Activated naive CD8-positive, alpha-beta T cell treated with anti-CD3 and anti-CD28 coated beads, Interleukin-2, amount 50 U/mL, for 16 hours (primary cell): ENCODE data around the gene BRD9.

Source experiments
- DNase-seq: peaks from one replicate; pipeline ENCODE4 v3.0.0-alpha.2; 2020; ENCODE audit warnings: low read depth, low spot score

Gene BRD9

GRCh38 chr5:903756-904096 lies 11.1 kb upstream of the BRD9 start:
- DNase-seq = no peak

DNA sequence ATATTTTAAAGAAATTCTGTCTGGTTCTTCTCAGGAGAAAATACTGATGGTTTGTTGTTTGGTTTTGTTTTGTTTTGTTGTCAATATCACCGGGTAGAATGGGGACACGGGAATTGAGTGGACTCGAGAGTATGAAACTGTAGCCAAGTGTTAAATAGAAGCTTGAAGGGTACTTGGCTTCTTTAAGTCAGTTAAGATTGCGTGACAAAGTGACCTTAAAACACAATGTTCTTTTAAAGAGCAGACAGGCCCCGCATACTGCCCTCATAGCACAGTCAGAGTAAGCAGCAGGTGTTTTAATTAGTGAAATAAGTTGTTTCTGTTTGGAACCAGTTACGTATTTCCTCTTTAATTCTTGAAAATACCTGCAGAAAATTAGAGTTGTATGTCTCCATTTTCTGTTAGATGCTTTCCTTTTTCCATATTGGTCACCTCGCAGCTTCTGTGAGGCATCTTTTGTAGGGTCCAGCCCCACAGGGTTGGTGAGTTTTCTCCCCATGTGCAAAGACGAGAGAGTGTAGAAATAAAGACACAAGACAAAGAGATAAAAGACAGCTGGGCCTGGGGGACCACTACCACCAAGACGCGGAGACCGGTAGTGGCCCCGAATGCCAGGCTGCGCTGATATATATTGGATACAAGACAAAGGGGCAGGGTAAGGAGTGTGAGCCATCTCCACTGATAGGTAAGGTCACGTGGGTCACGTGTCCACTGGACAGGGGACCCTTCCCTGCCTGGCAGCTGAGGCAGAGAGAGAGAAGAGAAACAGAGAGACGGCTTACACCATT lies 9.7 kb upstream of the BRD9 start:
- DNase-seq = no peak

DNA sequence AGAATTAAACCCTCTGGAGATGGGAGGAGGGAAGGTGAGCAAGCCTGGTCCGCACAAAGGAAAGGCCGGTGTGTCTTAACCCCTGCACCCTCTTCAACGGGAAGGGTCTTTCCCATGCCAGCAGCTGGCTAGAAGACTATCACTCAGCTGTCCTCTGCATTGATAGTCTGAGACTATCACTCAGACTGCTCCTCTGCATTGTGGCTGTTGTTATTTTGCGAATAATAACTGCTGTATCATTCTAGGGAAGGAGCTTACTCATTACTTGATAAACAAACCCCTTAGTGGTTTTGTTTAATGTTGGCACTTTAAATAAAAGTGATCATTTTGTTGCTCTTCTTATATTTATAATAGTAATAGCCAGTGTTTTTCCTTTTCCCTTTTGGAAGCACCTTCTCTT lies 8.2 kb upstream of the BRD9 start:
- no peak for DNase-seq

DNA sequence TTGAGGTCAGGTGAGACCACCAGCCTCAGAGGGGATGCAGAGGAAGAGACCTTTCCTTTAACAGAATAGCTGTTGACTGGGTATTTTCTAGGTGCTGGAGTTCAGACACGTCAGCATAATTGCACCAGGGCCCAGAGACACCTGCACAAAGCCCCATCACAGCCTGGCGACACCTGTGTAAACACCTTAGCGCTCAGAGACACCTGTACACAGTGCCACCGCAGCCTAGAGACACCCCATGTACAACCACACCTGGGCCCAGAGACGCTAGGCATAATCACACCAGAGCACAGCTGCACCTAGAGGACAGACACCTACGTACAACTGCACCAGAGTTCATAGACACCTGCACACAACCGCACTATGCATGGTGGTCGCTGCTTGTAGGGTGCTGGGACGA lies 1.1 kb upstream of the BRD9 start:
- DNase-seq = no peak

DNA sequence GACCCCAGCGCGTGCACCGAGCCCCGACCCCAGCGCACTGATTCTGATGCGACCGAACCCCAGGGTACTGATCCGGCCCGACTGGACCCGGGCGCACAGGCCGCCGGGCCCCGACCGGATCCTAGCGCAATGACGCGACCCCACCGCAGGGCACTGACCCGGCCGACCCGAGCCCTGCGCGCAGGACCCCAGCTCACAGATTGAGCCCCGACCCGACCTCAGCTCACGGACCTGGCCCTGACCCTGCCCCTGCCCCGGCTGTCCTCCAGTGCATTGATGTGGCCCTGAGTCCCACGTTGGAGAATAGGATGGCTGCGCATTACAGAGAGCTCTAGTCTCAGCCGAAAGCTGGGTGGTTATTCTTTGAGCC lies 521 bp upstream of the BRD9 start:
- no peak for DNase-seq

DNA sequence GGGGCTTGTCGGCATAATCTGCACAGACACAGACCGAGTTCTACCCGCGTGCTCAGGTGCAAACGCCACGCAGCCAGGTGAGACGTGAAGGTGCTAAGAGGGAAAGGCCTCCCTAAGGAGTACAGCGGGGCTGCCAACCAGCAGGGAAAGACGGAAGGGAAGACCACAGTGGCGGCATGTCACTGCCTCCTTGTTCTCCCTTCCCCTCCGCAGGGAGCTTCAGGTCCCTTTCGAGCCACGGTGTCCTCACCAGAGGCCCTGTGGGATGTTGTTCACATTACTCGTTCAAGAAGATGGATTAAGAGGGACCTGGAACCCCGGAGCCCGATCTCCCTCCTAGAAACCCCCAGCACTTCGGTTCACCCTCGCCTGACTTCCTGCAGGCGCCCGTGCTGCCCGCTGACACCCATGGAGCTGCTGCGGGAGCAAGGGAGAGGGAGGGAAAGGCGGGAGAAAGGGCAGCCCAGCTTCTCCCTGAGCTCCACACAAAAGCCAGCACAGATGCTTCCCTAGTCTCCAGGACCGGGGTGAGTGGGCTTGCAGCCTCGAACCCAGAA lies 686 bp downstream of the BRD9 start:
- DNase-seq = no peak

DNA sequence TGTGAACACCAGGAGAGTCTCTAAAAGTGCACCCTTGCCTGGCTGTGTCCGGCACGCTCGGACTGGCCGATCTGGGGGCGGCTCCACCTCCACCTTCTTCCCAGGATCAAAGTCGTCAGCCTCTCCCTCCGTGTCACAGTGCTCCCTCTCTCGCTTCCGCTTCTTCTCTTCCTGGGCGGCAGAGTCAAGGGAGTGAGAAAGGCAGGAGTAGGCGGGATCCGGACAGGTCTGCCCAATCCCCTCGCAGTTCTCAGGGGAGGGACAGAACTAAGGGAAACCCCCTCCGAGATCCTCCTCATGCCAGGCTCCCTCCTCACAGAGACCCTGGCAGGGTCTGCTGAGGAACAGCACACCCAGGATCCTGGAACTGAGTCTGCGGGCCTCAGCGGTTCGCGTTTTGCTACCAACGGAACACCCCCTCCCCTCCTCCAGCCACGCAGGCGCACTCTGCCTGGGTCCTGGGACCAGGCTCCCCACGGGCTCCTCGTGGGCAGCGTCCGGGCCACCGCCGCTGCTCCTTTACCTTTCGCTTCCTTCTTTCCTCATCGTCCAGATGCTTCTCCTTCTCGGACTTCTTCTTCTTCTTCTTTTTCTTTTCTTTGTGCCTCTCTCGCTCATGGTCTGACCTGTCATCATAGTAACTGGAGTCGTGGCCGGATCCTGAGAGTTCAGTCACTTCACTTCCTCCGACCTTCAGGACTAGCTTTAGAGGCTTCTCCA lies 1.3 kb downstream of the BRD9 start:
- no peak for DNase-seq

GRCh38 chr5:889075-889710 lies 3.4 kb downstream of the BRD9 start:
- no peak for DNase-seq

DNA sequence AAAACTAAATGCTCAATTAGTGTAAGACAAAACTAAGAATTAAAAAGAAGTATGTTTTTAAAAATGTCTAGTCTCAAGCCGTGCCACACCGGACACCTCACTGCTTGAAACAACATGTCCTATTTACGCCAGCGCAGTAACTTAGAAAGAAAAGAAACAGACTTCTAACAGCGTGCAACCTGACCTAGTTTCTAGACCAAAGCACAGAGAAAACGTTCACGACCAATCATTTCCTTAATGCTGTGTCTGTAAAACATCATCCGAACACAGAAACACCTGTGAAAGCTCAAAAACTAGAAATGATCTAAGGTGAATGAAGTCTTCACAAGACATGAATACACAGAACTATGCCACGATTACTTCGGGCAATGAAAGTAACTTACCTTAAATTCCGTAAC lies 4.0 kb downstream of the BRD9 start:
- no peak for DNase-seq

GRCh38 chr5:887947-888637 lies 4.5 kb downstream of the BRD9 start:
- DNase-seq = no peak

DNA sequence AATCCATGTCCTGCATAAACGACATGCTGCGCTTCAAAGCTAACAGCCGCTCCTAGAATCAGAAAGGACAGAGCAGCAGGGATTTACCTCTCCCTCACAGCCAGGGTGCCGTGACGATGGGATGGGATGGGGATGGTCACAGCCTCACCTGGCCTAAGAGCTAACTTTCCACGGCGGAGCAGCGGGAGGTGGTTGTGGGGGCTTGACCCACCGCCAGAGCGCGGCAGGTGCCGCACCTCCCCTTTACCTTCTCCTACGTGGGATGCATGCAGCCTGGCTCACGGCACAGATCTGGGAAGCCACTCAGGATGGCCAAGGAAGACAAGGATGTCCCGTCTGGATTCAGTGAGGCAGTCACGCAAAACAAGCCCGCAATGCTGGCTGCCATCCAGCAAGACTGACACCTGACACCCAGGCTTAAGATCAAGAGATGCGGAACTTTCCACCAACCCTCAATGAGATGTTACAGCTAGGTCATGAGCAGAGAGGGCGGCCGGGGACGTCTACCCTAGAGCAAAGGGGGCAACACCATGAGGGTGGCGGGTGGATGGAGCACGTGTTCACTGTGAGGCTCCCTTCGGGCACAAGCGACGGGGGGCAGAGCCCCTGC lies 5.8 kb downstream of the BRD9 start:
- no peak for DNase-seq

DNA sequence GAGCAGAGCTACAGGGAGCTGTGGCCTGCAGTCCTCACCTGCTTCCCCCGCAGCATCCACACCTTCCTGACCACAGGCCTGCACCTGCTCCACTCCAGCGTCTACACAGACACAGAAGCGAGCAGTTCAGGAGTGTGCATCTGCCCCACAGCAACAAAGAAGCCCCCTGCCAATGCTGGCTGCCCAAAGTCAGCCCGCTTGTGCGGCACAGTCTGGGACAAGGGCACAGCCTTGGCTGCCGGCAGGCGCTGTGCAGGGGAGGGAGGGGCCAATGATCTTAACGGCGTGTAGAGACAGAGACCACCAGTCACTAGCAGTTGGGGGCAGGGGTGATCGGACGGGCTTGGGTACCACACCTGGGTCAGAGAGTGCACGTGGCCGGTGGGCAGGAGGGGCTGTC lies 6.6 kb downstream of the BRD9 start:
- no peak for DNase-seq

DNA sequence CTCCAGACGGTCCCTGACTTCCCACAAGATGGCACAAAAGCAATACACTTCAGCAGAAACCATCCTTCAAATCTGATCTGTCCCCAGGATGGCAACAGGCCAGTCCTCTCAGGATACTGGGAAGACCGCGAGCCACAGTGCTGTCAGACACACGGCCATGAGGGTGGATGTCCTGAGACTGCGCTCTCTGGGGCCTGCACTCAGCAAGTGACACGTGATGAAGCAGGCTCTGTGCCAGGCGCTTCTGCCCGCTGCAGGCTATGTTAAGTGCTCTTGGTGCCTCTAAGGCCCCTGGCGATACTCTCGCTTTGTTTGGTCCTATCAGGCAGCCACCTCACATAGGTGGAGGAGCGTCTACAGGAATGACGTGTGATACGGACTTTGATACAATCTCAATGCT lies 7.1 kb downstream of the BRD9 start:
- no peak for DNase-seq

- DNase-seq = no peak
Observed at GRCh38 chr5:885127-885442, 7.5 kb downstream of the BRD9 start.

- DNase-seq = no peak
Observed at GRCh38 chr5:884345-885126, 8.1 kb downstream of the BRD9 start.

DNA sequence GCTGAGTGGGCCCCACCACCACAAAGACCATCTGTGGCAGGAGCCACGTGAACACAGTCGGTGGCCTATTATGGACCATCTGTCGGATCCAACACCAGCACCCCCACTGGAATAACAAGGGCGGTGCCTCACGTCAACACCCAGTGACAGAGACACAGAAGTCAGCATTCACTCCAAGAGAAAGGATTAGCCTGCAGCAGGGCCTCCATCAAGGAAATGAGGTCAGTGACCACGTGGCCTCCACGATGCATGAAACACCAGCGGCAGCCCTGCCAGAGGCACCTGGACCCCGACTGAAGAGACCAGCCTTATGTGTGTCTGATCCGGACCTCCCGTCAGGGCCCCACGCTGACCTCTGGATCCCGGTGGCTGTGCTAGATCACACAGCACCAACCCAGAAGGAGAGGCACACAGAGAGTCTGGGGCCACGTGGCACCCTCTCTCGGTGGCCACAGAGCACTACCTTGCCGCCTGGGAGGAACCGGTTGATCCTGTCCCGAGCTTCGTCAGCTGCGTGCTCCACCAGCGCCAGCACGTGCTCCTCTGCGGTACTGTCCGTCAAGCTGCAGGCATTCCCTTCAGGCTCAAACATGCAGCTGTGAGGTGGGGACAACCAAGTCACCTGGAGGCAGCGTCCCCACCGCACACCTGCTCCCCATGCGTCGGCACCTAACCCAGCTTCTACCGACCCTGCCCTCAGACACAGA lies 9.0 kb downstream of the BRD9 start:
- no peak for DNase-seq

GRCh38 chr5:882253-883183 lies 10.1 kb downstream of the BRD9 start:
- no peak for DNase-seq

GRCh38 chr5:881551-881935 lies 11.1 kb downstream of the BRD9 start:
- no peak for DNase-seq

DNA sequence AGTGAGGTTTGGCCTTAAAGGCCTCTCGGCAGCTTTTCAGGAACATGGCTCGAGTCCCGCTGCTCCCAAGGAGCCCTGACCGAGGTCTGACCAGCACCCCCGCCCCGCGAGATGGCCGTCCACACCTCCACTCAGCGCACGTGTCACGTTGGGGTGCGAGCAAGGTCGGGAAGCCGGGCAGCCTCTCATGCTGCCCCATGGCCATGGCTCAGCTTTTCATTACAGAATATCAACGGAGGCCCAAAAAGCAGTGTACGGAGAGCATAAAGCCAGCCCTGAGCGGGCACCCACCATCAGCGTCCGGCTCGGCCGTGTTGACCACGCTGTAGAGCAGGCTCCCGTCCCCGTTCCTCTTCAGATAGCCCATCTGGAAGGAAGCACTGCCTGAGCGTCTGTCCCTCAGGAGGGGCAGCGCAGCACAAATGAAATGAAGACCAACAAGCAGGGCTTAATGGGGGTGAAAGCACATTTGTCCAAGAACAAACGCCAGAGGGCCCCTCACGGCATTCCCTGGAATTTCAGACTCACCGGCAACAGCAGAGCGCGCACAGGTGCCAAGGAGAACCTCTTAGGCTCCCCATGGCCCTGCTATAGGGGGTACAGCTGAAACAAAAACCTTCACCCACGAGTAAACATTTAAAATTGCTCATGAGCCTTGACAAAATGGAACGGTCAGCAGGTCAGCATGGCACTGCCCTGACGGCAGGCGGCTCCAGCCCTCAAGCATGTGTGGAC lies 11.6 kb downstream of the BRD9 start:
- no peak for DNase-seq
